ENCODE data around the gene FAF1.
"Not testable (repeated sequence)": the region's sequence is repeated elsewhere in the genome, so short reads cannot be mapped to it uniquely, and the experiment has no call there.

The FAF1 gene

DNA sequence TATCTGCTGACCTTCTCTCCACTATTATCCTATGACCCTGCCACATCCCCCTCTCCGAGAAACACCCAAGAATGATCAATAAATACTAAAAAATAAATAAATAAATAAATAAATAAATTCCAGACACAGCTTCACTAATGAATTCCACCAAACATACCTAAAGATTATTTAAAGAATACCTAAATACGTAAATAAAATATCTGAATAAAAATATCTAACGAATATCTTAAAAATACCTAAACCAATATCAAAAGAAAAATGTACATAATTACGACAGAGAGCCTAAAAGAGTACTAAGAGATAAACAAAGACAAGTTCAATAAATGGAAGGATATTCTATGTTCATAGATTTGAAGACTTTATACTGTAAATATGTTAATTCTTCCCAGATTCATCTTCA is 132.5 kb downstream of the FAF1 start:
- Histone ChIP-seq H3K36me3 (ENCODE audit: control insufficient read depth, insufficient read depth, low read length) (no peaks in the 10 kb centered on the region), H3K4me1 (ENCODE audit: control insufficient read depth, insufficient read depth, low read length, poor library complexity, severe bottlenecking) (no peaks in the 10 kb centered on the region), H3K4me3 (ENCODE audit: extremely low read depth, insufficient read depth, low read length, poor library complexity, severe bottlenecking) (no peak overlapping the region), H3K27ac (ENCODE audit: low read depth, low read length, severe bottlenecking) (no peak overlapping the region), H3K9me3 (ENCODE audit: control insufficient read depth, low read length) (peaks cover 5% of the 10 kb centered on the region)
- no CpG with 5 or more reads among the region's 4 CpGs for WGBS, 2 experiments (ENCODE audit: insufficient coverage in 2 of 2)

DNA sequence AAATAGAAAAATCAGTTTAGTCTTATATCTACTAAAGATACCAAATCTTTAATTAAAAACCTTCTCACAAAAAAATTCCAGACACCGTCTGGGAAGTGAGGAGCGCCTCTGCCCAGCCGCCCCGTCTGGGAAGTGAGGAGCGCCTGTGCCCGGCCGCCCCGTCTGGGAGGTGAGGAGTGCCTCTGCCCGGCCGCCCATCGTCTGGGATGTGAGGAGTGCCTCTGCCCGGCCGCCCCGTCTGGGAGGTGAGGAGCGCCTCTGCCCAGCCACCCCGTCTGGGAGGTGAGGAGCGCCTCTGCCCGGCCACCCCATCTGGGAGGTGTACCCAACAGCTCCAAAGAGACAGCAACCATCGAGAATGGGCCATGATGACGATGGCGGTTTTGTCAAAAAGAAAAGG is 133.3 kb downstream of the FAF1 start:
- H3K4me1 ChIP-seq (ENCODE audit: control insufficient read depth, insufficient read depth, low read length, poor library complexity, severe bottlenecking); H3K27ac ChIP-seq (ENCODE audit: low read depth, low read length, severe bottlenecking); H3K4me3 ChIP-seq (ENCODE audit: extremely low read depth, insufficient read depth, low read length, poor library complexity, severe bottlenecking); H3K9me3 ChIP-seq (ENCODE audit: control insufficient read depth, low read length); H3K36me3 ChIP-seq (ENCODE audit: control insufficient read depth, insufficient read depth, low read length): not testable (repeated sequence)
- WGBS, 2 experiments (ENCODE audit: insufficient coverage in 2 of 2): 90 to 98% methylated on average over 7 to 20 of the region's 21 CpGs

DNA sequence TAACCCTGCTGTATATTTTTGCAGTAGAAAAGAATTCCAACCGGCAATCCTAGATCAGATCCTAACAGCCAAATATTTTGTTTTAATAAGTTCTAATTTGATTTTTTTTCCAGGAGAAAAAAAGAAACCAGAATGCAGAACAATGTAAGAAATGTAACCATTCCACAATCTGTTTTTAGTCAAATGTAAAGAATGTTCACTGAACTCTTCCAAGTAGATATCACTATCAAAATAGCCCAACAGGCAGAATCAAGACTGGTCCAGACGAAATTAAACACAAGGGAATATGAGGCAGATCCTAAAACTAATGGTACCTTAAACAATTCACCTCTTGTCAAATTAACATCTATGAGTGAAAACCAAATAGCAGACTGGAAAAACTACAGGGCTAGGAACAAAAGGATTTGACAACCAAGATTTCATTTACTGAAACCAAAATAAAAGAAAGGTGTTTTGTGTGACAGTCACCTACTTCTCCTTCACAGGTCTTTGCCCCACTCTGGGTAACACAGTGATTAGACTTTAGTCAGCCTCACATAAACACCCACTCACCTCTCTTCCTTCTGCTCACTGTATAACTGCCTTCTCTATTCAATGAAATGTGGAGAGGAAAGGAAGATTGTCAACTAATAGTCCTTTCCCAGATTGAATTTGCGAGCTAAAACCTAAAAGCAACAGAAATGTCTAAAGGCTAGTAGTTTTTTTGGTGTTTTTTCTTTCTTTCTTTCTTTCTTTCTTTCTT is 137.9 kb downstream of the FAF1 start:
- H3K27ac ChIP-seq (ENCODE audit: low read depth, low read length, severe bottlenecking): no peak overlapping the region
- H3K36me3 ChIP-seq (ENCODE audit: control insufficient read depth, insufficient read depth, low read length): no peaks in the 10 kb centered on the region
- WGBS, 2 experiments (ENCODE audit: insufficient coverage in 2 of 2): 100% methylated on average over 1 of the region's 3 CpGs; no CpG with 5 or more reads in 1 of the 2 experiments
- no peak overlapping the region for H3K4me3 ChIP-seq (ENCODE audit: extremely low read depth, insufficient read depth, low read length, poor library complexity, severe bottlenecking)
- H3K4me1 ChIP-seq (ENCODE audit: control insufficient read depth, insufficient read depth, low read length, poor library complexity, severe bottlenecking): no peaks in the 10 kb centered on the region
- H3K9me3 ChIP-seq (ENCODE audit: control insufficient read depth, low read length): no peaks in the 10 kb centered on the region

DNA sequence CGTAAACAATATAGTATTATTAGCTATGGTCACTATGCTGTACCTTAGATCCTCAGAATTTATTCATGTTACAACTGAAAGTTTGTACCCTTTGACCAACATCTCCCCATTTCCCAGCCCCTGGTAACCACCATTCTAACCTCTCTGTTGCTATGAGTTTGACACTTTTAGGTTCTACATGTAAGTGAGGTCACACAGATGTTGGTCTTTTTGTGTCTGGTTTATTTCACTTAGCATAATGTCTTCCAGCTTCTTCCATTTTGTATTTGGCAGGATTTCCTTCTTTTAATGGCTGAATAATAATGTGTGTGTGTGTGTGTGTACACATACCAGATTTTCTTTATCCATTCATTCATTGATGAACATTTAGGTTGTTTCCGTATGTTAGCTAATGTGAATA is 139.5 kb downstream of the FAF1 start:
- Histone ChIP-seq H3K9me3 (ENCODE audit: control insufficient read depth, low read length) (no peaks in the 10 kb centered on the region), H3K36me3 (ENCODE audit: control insufficient read depth, insufficient read depth, low read length) (no peaks in the 10 kb centered on the region), H3K4me1 (ENCODE audit: control insufficient read depth, insufficient read depth, low read length, poor library complexity, severe bottlenecking) (no peaks in the 10 kb centered on the region), H3K27ac (ENCODE audit: low read depth, low read length, severe bottlenecking) (no peak overlapping the region), H3K4me3 (ENCODE audit: extremely low read depth, insufficient read depth, low read length, poor library complexity, severe bottlenecking) (no peak overlapping the region)
- no CpG with 5 or more reads among the region's 2 CpGs for WGBS, 2 experiments (ENCODE audit: insufficient coverage in 2 of 2)

DNA sequence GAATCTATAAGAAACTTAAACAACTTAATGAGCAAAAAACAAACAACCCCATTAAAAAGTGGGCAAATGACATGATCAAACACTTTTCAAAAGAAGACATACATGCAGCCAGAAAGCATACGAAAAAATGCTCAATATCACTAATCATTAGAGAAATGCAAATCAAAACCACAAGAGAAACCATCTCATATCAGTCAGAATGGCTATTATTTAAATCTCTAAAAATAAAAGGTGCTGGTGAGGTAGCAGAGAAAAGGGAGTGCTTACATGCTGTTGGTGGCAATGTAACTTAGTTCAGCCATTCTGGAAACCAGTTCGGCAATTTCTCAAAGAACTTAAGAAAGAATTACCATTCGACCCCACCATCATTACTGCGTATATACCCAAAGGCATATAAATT is 147.7 kb downstream of the FAF1 start:
- WGBS, 2 experiments (ENCODE audit: insufficient coverage in 2 of 2): 89 to 96% methylated on average over 4 of the region's 4 CpGs

DNA sequence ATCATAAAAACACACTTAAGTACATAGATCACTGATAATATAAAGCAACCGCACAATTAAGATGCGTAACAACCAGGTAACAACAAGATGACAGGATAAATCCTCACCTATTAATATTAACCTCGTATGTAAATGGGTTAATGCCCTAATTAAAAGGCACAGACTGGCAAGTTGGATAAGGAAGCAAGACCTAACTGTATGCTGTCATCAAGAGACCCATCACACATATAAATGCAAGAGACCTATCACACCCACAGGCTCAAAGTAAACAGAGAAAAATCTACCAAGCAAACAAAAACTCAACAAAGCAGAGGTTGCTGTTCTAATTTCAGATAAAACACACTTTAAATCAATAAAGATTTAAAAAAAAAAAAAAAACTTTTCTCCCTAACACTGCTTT is 151.8 kb downstream of the FAF1 start:
- whole genome bisulfite sequencing, 2 experiments (ENCODE audit: insufficient coverage in 2 of 2): no CpG with 5 or more reads among the region's 3 CpGs
- no peaks in the 10 kb centered on the region for H3K4me1 ChIP-seq (ENCODE audit: control insufficient read depth, insufficient read depth, low read length, poor library complexity, severe bottlenecking)
- H3K4me3 ChIP-seq (ENCODE audit: extremely low read depth, insufficient read depth, low read length, poor library complexity, severe bottlenecking): no peak overlapping the region
- no peak overlapping the region for H3K27ac ChIP-seq (ENCODE audit: low read depth, low read length, severe bottlenecking)
- H3K9me3 ChIP-seq (ENCODE audit: control insufficient read depth, low read length): peaks cover 3% of the 10 kb centered on the region
- H3K36me3 ChIP-seq (ENCODE audit: control insufficient read depth, insufficient read depth, low read length): no peaks in the 10 kb centered on the region

More for the DNA sequence above, 147.7 kb downstream of the FAF1 start:
- Histone ChIP-seq H3K4me3 (ENCODE audit: extremely low read depth, insufficient read depth, low read length, poor library complexity, severe bottlenecking) (no peak overlapping the region), H3K9me3 (ENCODE audit: control insufficient read depth, low read length) (peaks cover 3% of the 10 kb centered on the region), H3K27ac (ENCODE audit: low read depth, low read length, severe bottlenecking) (no peak overlapping the region), H3K36me3 (ENCODE audit: control insufficient read depth, insufficient read depth, low read length) (no peaks in the 10 kb centered on the region), H3K4me1 (ENCODE audit: control insufficient read depth, insufficient read depth, low read length, poor library complexity, severe bottlenecking) (no peaks in the 10 kb centered on the region)

DNA sequence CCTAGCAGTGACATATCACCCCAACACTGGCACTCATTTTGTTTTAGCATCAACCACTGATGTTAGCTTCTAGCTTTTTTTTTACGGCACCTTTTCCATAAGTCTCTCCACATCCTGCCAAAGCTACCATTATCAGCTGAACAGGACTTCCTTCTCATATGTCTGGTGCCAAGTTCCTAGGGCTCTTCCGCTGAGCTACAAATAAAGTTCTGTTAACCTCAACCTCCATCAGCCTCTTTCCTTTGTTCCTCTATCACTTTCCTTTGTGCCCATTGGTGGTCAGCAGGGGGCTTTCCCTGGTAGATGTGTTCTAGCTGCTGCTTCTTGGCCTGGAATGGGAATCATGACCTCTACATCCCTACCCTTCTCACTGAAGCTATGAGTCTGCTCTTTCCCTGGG is 163.8 kb downstream of the FAF1 start:
- Histone ChIP-seq H3K27ac (ENCODE audit: low read depth, low read length, severe bottlenecking) (no peak overlapping the region), H3K4me3 (ENCODE audit: extremely low read depth, insufficient read depth, low read length, poor library complexity, severe bottlenecking) (no peak overlapping the region), H3K36me3 (ENCODE audit: control insufficient read depth, insufficient read depth, low read length) (no peaks in the 10 kb centered on the region), H3K9me3 (ENCODE audit: control insufficient read depth, low read length) (no peaks in the 10 kb centered on the region), H3K4me1 (ENCODE audit: control insufficient read depth, insufficient read depth, low read length, poor library complexity, severe bottlenecking) (no peaks in the 10 kb centered on the region)
- WGBS, 2 experiments (ENCODE audit: insufficient coverage in 2 of 2): 82 to 89% methylated on average over 1 to 2 of the region's 2 CpGs

DNA sequence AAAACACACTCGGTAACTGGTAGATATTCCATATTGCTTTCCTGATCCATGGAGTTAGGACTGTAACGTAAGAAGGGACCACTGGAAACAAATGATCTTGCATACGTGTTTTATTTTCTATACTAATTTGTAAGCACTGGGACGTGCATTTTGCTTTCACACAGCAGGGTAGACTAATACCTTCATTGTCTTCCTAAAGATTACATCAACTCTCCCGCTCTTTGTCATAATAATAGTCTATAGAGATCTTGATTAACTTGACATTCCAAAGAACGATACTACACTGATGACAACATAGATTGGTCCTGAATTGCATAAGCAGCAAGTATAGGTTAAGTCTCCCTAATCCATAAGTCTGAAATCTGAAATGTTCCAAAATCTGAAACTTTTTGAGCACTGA is 166.5 kb downstream of the FAF1 start:
- 88% methylated on average over 2 of the region's 6 CpGs; no CpG with 5 or more reads in 1 of the 2 experiments for WGBS, 2 experiments (ENCODE audit: insufficient coverage in 2 of 2)
- no peak overlapping the region for H3K4me3 ChIP-seq (ENCODE audit: extremely low read depth, insufficient read depth, low read length, poor library complexity, severe bottlenecking)
- H3K4me1 ChIP-seq (ENCODE audit: control insufficient read depth, insufficient read depth, low read length, poor library complexity, severe bottlenecking): no peaks in the 10 kb centered on the region

DNA sequence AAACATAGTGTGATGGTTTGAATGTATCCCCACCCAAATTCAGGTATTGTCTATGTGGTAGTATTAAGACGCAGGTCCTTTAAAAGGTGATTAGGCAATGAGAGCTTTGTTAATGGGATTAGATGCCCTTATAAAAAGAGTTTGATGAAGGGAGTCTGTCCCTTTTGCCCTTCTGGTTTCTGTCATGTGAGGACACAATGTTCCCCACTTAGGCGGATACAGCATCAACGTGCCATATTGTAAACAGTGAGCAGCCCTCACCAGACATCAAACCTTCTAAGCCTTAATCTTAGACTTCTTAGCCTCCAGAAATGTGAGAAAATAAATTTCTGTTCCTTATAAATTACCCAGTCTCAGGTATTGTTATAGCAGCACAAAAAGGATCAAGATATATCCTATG is 172.8 kb downstream of the FAF1 start:
- Histone ChIP-seq H3K36me3 (ENCODE audit: control insufficient read depth, insufficient read depth, low read length) (no peaks in the 10 kb centered on the region), H3K9me3 (ENCODE audit: control insufficient read depth, low read length) (no peaks in the 10 kb centered on the region), H3K27ac (ENCODE audit: low read depth, low read length, severe bottlenecking) (no peak overlapping the region), H3K4me3 (ENCODE audit: extremely low read depth, insufficient read depth, low read length, poor library complexity, severe bottlenecking) (no peak overlapping the region), H3K4me1 (ENCODE audit: control insufficient read depth, insufficient read depth, low read length, poor library complexity, severe bottlenecking) (no peaks in the 10 kb centered on the region)
- WGBS, 2 experiments (ENCODE audit: insufficient coverage in 2 of 2): no CpG with 5 or more reads among the region's 3 CpGs

More for the DNA sequence above, 166.5 kb downstream of the FAF1 start:
- Histone ChIP-seq H3K27ac (ENCODE audit: low read depth, low read length, severe bottlenecking) (no peak overlapping the region), H3K36me3 (ENCODE audit: control insufficient read depth, insufficient read depth, low read length) (no peaks in the 10 kb centered on the region), H3K9me3 (ENCODE audit: control insufficient read depth, low read length) (no peaks in the 10 kb centered on the region)

DNA sequence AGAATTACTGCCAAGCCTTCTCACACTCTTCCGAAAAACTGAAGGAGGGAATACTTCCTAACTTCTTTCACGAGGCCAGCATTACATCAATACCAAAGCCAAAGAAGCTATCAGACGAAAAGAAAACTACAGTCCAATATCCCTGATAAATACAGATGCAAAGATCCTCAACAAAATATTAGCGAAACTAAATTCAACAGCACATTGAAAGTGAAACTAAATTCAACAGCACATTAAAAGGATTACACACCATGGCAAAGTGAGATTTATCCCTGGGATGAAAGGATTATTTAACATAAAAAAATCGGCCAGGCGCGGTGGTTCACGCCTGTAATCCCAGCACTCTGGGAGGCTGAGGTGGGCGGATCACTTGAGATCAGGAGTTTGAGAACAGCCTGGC is 176.8 kb downstream of the FAF1 start:
- Histone ChIP-seq H3K4me1 (ENCODE audit: control insufficient read depth, insufficient read depth, low read length, poor library complexity, severe bottlenecking) (no peaks in the 10 kb centered on the region), H3K27ac (ENCODE audit: low read depth, low read length, severe bottlenecking) (no peak overlapping the region), H3K4me3 (ENCODE audit: extremely low read depth, insufficient read depth, low read length, poor library complexity, severe bottlenecking) (no peak overlapping the region), H3K36me3 (ENCODE audit: control insufficient read depth, insufficient read depth, low read length) (no peaks in the 10 kb centered on the region), H3K9me3 (ENCODE audit: control insufficient read depth, low read length) (no peaks in the 10 kb centered on the region)
- 87 to 97% methylated on average over 7 to 8 of the region's 9 CpGs for WGBS, 2 experiments (ENCODE audit: insufficient coverage in 2 of 2)

DNA sequence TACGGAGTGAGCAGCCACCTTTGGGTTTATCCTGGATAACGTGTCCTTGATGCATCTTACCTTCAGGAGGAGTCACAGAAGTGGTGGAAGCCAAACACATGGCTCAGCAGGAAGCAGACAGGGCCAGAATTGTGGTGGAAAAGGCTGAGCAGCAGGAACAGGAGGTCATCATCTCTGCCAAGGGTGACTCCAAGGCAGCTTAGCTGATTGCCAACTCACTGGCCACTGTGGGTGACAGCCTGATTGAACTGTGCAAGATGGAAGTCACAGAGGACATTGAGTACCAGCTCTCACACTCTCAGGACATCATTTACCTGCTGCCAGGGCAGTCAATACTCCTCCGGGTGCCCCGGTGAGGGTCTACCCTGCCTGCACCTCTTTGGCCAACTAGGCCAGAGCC is 179.3 kb downstream of the FAF1 start:
- H3K9me3 ChIP-seq (ENCODE audit: control insufficient read depth, low read length): no peaks in the 10 kb centered on the region
- no peak overlapping the region for H3K27ac ChIP-seq (ENCODE audit: low read depth, low read length, severe bottlenecking)
- H3K4me1 ChIP-seq (ENCODE audit: control insufficient read depth, insufficient read depth, low read length, poor library complexity, severe bottlenecking): no peaks in the 10 kb centered on the region
- H3K36me3 ChIP-seq (ENCODE audit: control insufficient read depth, insufficient read depth, low read length): no peaks in the 10 kb centered on the region
- WGBS, 2 experiments (ENCODE audit: insufficient coverage in 2 of 2): 84 to 96% methylated on average over 2 of the region's 4 CpGs
- H3K4me3 ChIP-seq (ENCODE audit: extremely low read depth, insufficient read depth, low read length, poor library complexity, severe bottlenecking): no peak overlapping the region
